EL (cell line): ENCODE data around the gene AKR1C2.
"Not testable (repeated sequence)": the region's sequence is repeated elsewhere in the genome, so short reads cannot be mapped to it uniquely, and the experiment has no call there.

Experiments used
- DNase-seq: peaks from one replicate; pipeline ENCODE4 v3.0.0-alpha.2; 2016

The AKR1C2 gene

GRCh38 chr10:4984971-4985594 is 18.6 kb downstream of the AKR1C2 start:
- DNase-seq: no peak

- DNase-seq: no peak
These were observed 19.4 kb downstream of the AKR1C2 start for GRCh38 chr10:4984223-4984622.

- DNase-seq: no peak
These were observed 19.9 kb downstream of the AKR1C2 start for GRCh38 chr10:4983615-4984216.

- DNase-seq: no peak
These were observed 20.9 kb downstream of the AKR1C2 start for GRCh38 chr10:4982764-4983226.

- peak; percentile 5 for DNase-seq
These were observed 21.8 kb downstream of the AKR1C2 start for GRCh38 chr10:4981722-4982471.

- no peak for DNase-seq
These were observed 22.9 kb downstream of the AKR1C2 start for GRCh38 chr10:4980793-4981192.

GRCh38 chr10:4978870-4979269 is 24.8 kb downstream of the AKR1C2 start:
- DNase-seq: no peak

- no peak for DNase-seq
These were observed 26.6 kb downstream of the AKR1C2 start for GRCh38 chr10:4977025-4977424.

- DNase-seq: not testable (repeated sequence)
These were observed 29.3 kb downstream of the AKR1C2 start for GRCh38 chr10:4974400-4974799.

GRCh38 chr10:4973294-4973693 is 30.4 kb downstream of the AKR1C2 start:
- not testable (repeated sequence) for DNase-seq

GRCh38 chr10:4972369-4973142 is 31.1 kb downstream of the AKR1C2 start:
- DNase-seq: not testable (repeated sequence)

GRCh38 chr10:4970362-4970761 is 33.3 kb downstream of the AKR1C2 start:
- DNase-seq: not testable (repeated sequence)

- not testable (repeated sequence) for DNase-seq
These were observed 34.4 kb downstream of the AKR1C2 start for GRCh38 chr10:4969289-4969688.

- DNase-seq: not testable (repeated sequence)
These were observed 36.5 kb downstream of the AKR1C2 start for GRCh38 chr10:4967189-4967588.

GRCh38 chr10:4965763-4966162 is 37.9 kb downstream of the AKR1C2 start:
- not testable (repeated sequence) for DNase-seq

GRCh38 chr10:4963815-4964154 is 39.9 kb downstream of the AKR1C2 start:
- not testable (repeated sequence) for DNase-seq

- not testable (repeated sequence) for DNase-seq
These were observed 40.5 kb downstream of the AKR1C2 start, which contains the start of gene AKR1C1 for GRCh38 chr10:4962876-4963814. Gene AKR1C1 (plus strand): TSS chr10:4963415. CDS start chr10:4963445, 30 bp downstream.

- not testable (repeated sequence) for DNase-seq
These were observed 41.3 kb downstream of the AKR1C2 start for GRCh38 chr10:4962308-4962707.

GRCh38 chr10:4961558-4961957 is 42.1 kb downstream of the AKR1C2 start:
- not testable (repeated sequence) for DNase-seq

GRCh38 chr10:4956955-4957645 is 46.6 kb downstream of the AKR1C2 start:
- DNase-seq: not testable (repeated sequence)

- DNase-seq: not testable (repeated sequence)
These were observed 47.6 kb downstream of the AKR1C2 start for GRCh38 chr10:4956088-4956487.
